WTC11 (cell line): ENCODE data around the gene CREB3L4. TPM values are rescaled to one million over a fixed set of nuclear protein-coding genes. Genes with fewer than 3 reads are reported as not detected.

Source experiments
- CBFB ChIP-seq: sonication (generic); formaldehyde crosslinking; IDR thresholded peaks from 2 replicates; pipeline ENCODE4 v1.8.1; 2022; ENCODE audit warnings: mild to moderate bottlenecking, low read depth, missing genetic modification reagents
- CREB1 ChIP-seq: sonication (generic); formaldehyde crosslinking; IDR thresholded peaks from 2 replicates; pipeline ENCODE4 v1.8.0; 2023; ENCODE audit warnings: mild to moderate bottlenecking, missing genetic modification reagents
- E2F1 ChIP-seq: sonication (generic); formaldehyde crosslinking; IDR thresholded peaks from 2 replicates; pipeline ENCODE4 v1.8.0; 2022; ENCODE audit warnings: mild to moderate bottlenecking, missing genetic modification reagents
- ETV6 ChIP-seq: sonication (generic); formaldehyde crosslinking; IDR thresholded peaks from 2 replicates; pipeline ENCODE4 v1.8.1; 2022; ENCODE audit warnings: mild to moderate bottlenecking, missing genetic modification reagents
- FOXJ3 ChIP-seq: sonication (generic); formaldehyde crosslinking; IDR thresholded peaks from 2 replicates; pipeline ENCODE4 v1.9.0; 2021; ENCODE audit warnings: missing genetic modification reagents, mild to moderate bottlenecking, borderline replicate concordance
- FOXP1 ChIP-seq: sonication (generic); formaldehyde crosslinking; IDR thresholded peaks from 2 replicates; pipeline ENCODE4 v1.8.0; 2022; ENCODE audit warnings: missing genetic modification reagents, mild to moderate bottlenecking, moderate library complexity, borderline replicate concordance
- FOXP4 ChIP-seq: sonication (generic); formaldehyde crosslinking; IDR thresholded peaks from 2 replicates; pipeline ENCODE4 v1.8.0; 2022; ENCODE audit warnings: mild to moderate bottlenecking, missing genetic modification reagents
- IRF1 ChIP-seq: sonication (generic); formaldehyde crosslinking; IDR thresholded peaks from 2 replicates; pipeline ENCODE4 v1.8.0; 2023; ENCODE audit warnings: missing genetic modification reagents
- IRF2 ChIP-seq: sonication (generic); formaldehyde crosslinking; IDR thresholded peaks from 2 replicates; pipeline ENCODE4 v1.8.0; 2022; ENCODE audit warnings: low read depth, missing genetic modification reagents, borderline replicate concordance
- JUN ChIP-seq: sonication (generic); formaldehyde crosslinking; IDR thresholded peaks from 2 replicates; pipeline ENCODE4 v1.8.0; 2023; ENCODE audit warnings: mild to moderate bottlenecking, missing genetic modification reagents
- MAX ChIP-seq: sonication (generic); formaldehyde crosslinking; IDR thresholded peaks from 2 replicates; pipeline ENCODE4 v1.8.0; 2022; ENCODE audit warnings: mild to moderate bottlenecking, missing genetic modification reagents
- MLX ChIP-seq: sonication (generic); formaldehyde crosslinking; IDR thresholded peaks from 2 replicates; pipeline ENCODE4 v1.8.1; 2023; ENCODE audit warnings: mild to moderate bottlenecking, missing genetic modification reagents, moderate library complexity
- MYBL2 ChIP-seq: sonication (generic); formaldehyde crosslinking; IDR thresholded peaks from 2 replicates; pipeline ENCODE4 v1.8.1; 2023; ENCODE audit warnings: mild to moderate bottlenecking, moderate library complexity, missing genetic modification reagents
- NFYB ChIP-seq: sonication (generic); formaldehyde crosslinking; conservative IDR thresholded peaks from 2 replicates; pipeline ENCODE4 v1.8.0; 2022; ENCODE audit warnings: low read depth, missing genetic modification reagents
- PRDM15 ChIP-seq: sonication (generic); formaldehyde crosslinking; IDR thresholded peaks from 2 replicates; pipeline ENCODE4 v1.8.0; 2022; ENCODE audit warnings: missing genetic modification reagents
- PREB ChIP-seq: sonication (generic); formaldehyde crosslinking; IDR thresholded peaks from 2 replicates; pipeline ENCODE4 v1.8.1; 2022; ENCODE audit warnings: mild to moderate bottlenecking, missing genetic modification reagents, moderate library complexity, borderline replicate concordance
- SOX15 ChIP-seq: fragments of 250-450 bp; sonication (Bioruptor Pico); IDR thresholded peaks from 2 replicates; pipeline ENCODE4 v1.9.0; 2021; ENCODE audit warnings: mild to moderate bottlenecking
- TP53 ChIP-seq: sonication (generic); formaldehyde crosslinking; IDR thresholded peaks from 2 replicates; pipeline ENCODE4 v1.8.1; 2023; ENCODE audit warnings: mild to moderate bottlenecking, missing genetic modification reagents
- USF1 ChIP-seq: sonication (generic); formaldehyde crosslinking; IDR thresholded peaks from 2 replicates; pipeline ENCODE4 v1.8.0; 2022; ENCODE audit warnings: mild to moderate bottlenecking, missing genetic modification reagents
- USF2 ChIP-seq: sonication (generic); formaldehyde crosslinking; IDR thresholded peaks from 2 replicates; pipeline ENCODE4 v1.8.1; 2023; ENCODE audit warnings: mild to moderate bottlenecking, missing genetic modification reagents, moderate library complexity
- ZNF121 ChIP-seq: sonication (generic); formaldehyde crosslinking; IDR thresholded peaks from 2 replicates; pipeline ENCODE4 v1.8.0; 2023; ENCODE audit warnings: missing genetic modification reagents
- ZNF138 ChIP-seq: sonication (generic); formaldehyde crosslinking; conservative IDR thresholded peaks from 2 replicates; pipeline ENCODE4 v1.8.1; 2022; ENCODE audit warnings: mild to moderate bottlenecking, moderate library complexity, missing genetic modification reagents
- ZNF416 ChIP-seq: fragments of 250-450 bp; sonication (Bioruptor Pico); IDR thresholded peaks from 2 replicates; pipeline ENCODE4 v1.9.0; 2021; ENCODE audit warnings: mild to moderate bottlenecking, inconsistent platforms
- ZNF512 ChIP-seq: sonication (generic); formaldehyde crosslinking; IDR thresholded peaks from 2 replicates; pipeline ENCODE4 v1.8.1; 2022; ENCODE audit warnings: missing genetic modification reagents, borderline replicate concordance
- ZNF671 ChIP-seq: fragments of 250-450 bp; sonication (Bioruptor Pico); IDR thresholded peaks from 2 replicates; pipeline ENCODE4 v1.8.0; 2021; ENCODE audit warnings: mild to moderate bottlenecking
- total RNA-seq: library from RNA; stranded (reverse); gene quantifications from 3 replicates; pipeline ENCODE4 v1.2.3, GENCODE V29; 2021

CREB3L4 gene
- total RNA-seq, 1 experiment from 2014 or later, result 33.1 TPM

GRCh38 chr1:153958111-153958960, 9.4 kb upstream of the CREB3L4 start, which contains the start of gene CRTC2 (continued):
- TF ChIP-seq ZNF671 (CRISPR knock-in tag), result 0 out of 2 replicates have a peak, but pooled peaks have one; percentile 9
- TF ChIP-seq PRDM15 (CRISPR knock-in tag), result no peak; the same call in 1 of the 2 replicates
- no peak for TF ChIP-seq FOXJ3
- TF ChIP-seq IRF2, result no peak
- no peak for TF ChIP-seq ZNF121 (CRISPR knock-in tag)
- TF ChIP-seq FOXP4 (CRISPR knock-in tag), result no peak
- no peak for TF ChIP-seq TP53 (CRISPR knock-in tag)
- no peak for TF ChIP-seq IRF1 (CRISPR knock-in tag)
- 0 out of 2 replicates have a peak, but pooled peaks have one; percentile 33 for TF ChIP-seq JUN (CRISPR knock-in tag)
- peak; percentile 91 for TF ChIP-seq ZNF416 (CRISPR knock-in tag)
- TF ChIP-seq ETV6, result peak; percentile 66
- TF ChIP-seq MAX, result peak; percentile 37; the same call in 1 of the 2 replicates
- no peak for TF ChIP-seq SOX15
- no peak for TF ChIP-seq CBFB
- TF ChIP-seq PREB, result no peak
- TF ChIP-seq CREB1, result no peak
- TF ChIP-seq NFYB (CRISPR knock-in tag), result no peak
- no peak for TF ChIP-seq ZNF512
- TF ChIP-seq ZNF138, result no peak
- TF ChIP-seq E2F1 (CRISPR knock-in tag), result no peak
- TF ChIP-seq MYBL2 (CRISPR knock-in tag), result no peak
- peak; percentile 58; the same call in 1 of the 2 replicates for TF ChIP-seq FOXP1 (CRISPR knock-in tag)
- TF ChIP-seq USF1 (CRISPR knock-in tag), result no peak
- TF ChIP-seq USF2 (CRISPR knock-in tag), result peak; percentile 20; the same call in 1 of the 2 replicates
- 0 out of 2 replicates have a peak, but pooled peaks have one; percentile 84 for TF ChIP-seq MLX (CRISPR knock-in tag)
